Measurements from ENCODE around the gene IL11.
"Not testable (repeated sequence)": the region's sequence is repeated elsewhere in the genome, so short reads cannot be mapped to it uniquely, and the experiment has no call there.

IL11 gene

GRCh38 chr19:55370305-55370988 lies at the start of gene IL11:
Gene IL11, minus strand, starts transcription at chr19:55370463. Its CDS starts 153 bp downstream, at chr19:55370310.
- DNase-seq, result no peak

GRCh38 chr19:55419624-55420236 lies 49.5 kb upstream of the IL11 start:
- no peak for DNase-seq

- DNase-seq, result no peak
Measured at GRCh38 chr19:55419103-55419502, 48.8 kb upstream of the IL11 start.

- peak; percentile 22 for DNase-seq
Measured at GRCh38 chr19:55418185-55418584, 47.9 kb upstream of the IL11 start.

GRCh38 chr19:55410168-55410567 lies 39.9 kb upstream of the IL11 start:
- no peak for DNase-seq

- not testable (repeated sequence) for DNase-seq
Measured at GRCh38 chr19:55409179-55409578, 38.9 kb upstream of the IL11 start.

- no peak for DNase-seq
Measured at GRCh38 chr19:55408533-55408872, 38.2 kb upstream of the IL11 start.

- DNase-seq, result peak; percentile 96
Measured at GRCh38 chr19:55407800-55408532, 37.7 kb upstream of the IL11 start.

- DNase-seq, result not testable (repeated sequence)
Measured at GRCh38 chr19:55407550-55407799, 37.2 kb upstream of the IL11 start, which contains the start of gene UBE2S. Gene UBE2S, minus strand, starts transcription at chr19:55407788. Its CDS starts 199 bp downstream, at chr19:55407589.

- peak; percentile 38 for DNase-seq
Measured at GRCh38 chr19:55406826-55407549, 36.7 kb upstream of the IL11 start.

GRCh38 chr19:55406091-55406825 lies 36.0 kb upstream of the IL11 start:
- DNase-seq, result no peak

- no peak for DNase-seq
Measured at GRCh38 chr19:55405638-55406037, 35.4 kb upstream of the IL11 start.

GRCh38 chr19:55402509-55402908 lies 32.2 kb upstream of the IL11 start:
- no peak for DNase-seq

- DNase-seq, result not testable (repeated sequence)
Measured at GRCh38 chr19:55401390-55401789, 31.1 kb upstream of the IL11 start.

- DNase-seq, result no peak
Measured at GRCh38 chr19:55400281-55401087, 30.2 kb upstream of the IL11 start.

GRCh38 chr19:55398200-55398925 lies 28.1 kb upstream of the IL11 start:
- no peak for DNase-seq

GRCh38 chr19:55392820-55393761 lies 22.8 kb upstream of the IL11 start:
- no peak for DNase-seq

- DNase-seq, result no peak
Measured at GRCh38 chr19:55391702-55392615, 21.7 kb upstream of the IL11 start.

GRCh38 chr19:55391191-55391670 lies 21.0 kb upstream of the IL11 start:
- no peak for DNase-seq

All from stimulated activated CD4-positive, alpha-beta T cell treated with anti-CD3 and anti-CD28 coated beads, Interleukin-12 subunit alpha, Interleukin-12 subunit beta, amount 100 ng/mL, for 4 hours (primary cell).